Osteocyte (in vitro differentiated cells): ENCODE results near the gene SERINC3. TPM values are rescaled to one million over a fixed set of nuclear protein-coding genes. Genes with fewer than 3 reads are reported as not detected.
"Not testable (repeated sequence)": the region's sequence is repeated elsewhere in the genome, so short reads cannot be mapped to it uniquely, and the experiment has no call there.

Experiments used
- DNase-seq: peaks from one replicate; pipeline ENCODE4 v3.0.0; 2021; ENCODE audit warnings: mixed read lengths; ENCODE audit not compliant: unreplicated experiment; ENCODE audit errors: extremely low spot score
- H3K27ac Mint-ChIP-seq: one replicate; pipeline ENCODE4 v1.8.0; 2021; ENCODE audit warnings: mild to moderate bottlenecking, mixed read lengths; ENCODE audit not compliant: unreplicated experiment
- H3K27me3 Mint-ChIP-seq: one replicate; pipeline ENCODE4 v1.8.0; 2021; ENCODE audit warnings: mixed read lengths; ENCODE audit not compliant: unreplicated experiment
- H3K36me3 Mint-ChIP-seq: one replicate; pipeline ENCODE4 v1.8.0; 2021; ENCODE audit warnings: mixed read lengths; ENCODE audit not compliant: unreplicated experiment
- H3K4me1 Mint-ChIP-seq: one replicate; pipeline ENCODE4 v1.8.0; 2021; ENCODE audit warnings: mixed read lengths; ENCODE audit not compliant: unreplicated experiment
- H3K4me3 Mint-ChIP-seq: one replicate; pipeline ENCODE4 v1.8.0; 2021; ENCODE audit warnings: mild to moderate bottlenecking, moderate library complexity, mixed read lengths; ENCODE audit not compliant: unreplicated experiment
- H3K9me3 Mint-ChIP-seq: one replicate; pipeline ENCODE4 v1.8.0; 2021; ENCODE audit warnings: mixed read lengths; ENCODE audit not compliant: unreplicated experiment
- CTCF ChIP-seq: fragments of 200-600 bp; sonication (generic); IDR thresholded peaks from 2 replicates; pipeline ENCODE4 v1.5.0; 2021; ENCODE audit warnings: antibody characterized with exemption, mild to moderate bottlenecking, moderate library complexity
- total RNA-seq: library from RNA; stranded (reverse); gene quantifications from 2 replicates; pipeline ENCODE4 v1.2.1, GENCODE V29; 2021

Gene SERINC3
- total RNA-seq, 1 donor from 2014 or later, result 121 TPM

- Mint-ChIP-seq H3K27ac (no peak overlapping the region), H3K27me3 (no peaks in the 10 kb centered on the region), H3K9me3 (no peaks in the 10 kb centered on the region), H3K4me3 (no peak overlapping the region), H3K36me3 (no peaks in the 10 kb centered on the region), H3K4me1 (peaks cover 16% of the 10 kb centered on the region)
- no peak for DNase-seq
- TF ChIP-seq CTCF, result no peak
Measured at GRCh38 chr20:44566018-44566417, 44.1 kb upstream of the SERINC3 start.

DNA sequence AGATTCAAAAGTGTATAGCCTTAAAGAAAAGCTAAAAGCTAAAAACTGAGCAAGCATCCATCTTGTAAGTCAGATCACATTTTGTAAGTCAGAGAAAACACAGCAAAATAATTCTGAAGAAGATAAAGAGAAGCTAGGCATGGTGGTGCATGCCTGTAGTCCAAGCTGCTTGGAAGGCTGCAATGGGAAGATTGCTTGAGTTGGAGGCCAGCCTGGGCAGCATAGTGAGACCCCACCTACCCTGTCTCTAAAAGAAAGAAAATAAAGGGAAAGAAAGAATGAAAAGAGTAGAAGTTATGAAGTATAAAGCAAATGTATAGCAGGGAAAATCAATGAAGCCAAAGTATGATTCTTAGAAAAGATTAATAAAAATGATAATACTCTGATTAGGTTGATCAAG, 40.0 kb upstream of the SERINC3 start:
- TF ChIP-seq CTCF, result no peak
- H3K4me1 Mint-ChIP-seq, result peaks cover 16% of the 10 kb centered on the region
- H3K4me3 Mint-ChIP-seq, result no peak overlapping the region
- no peaks in the 10 kb centered on the region for H3K27me3 Mint-ChIP-seq
- no peaks in the 10 kb centered on the region for H3K9me3 Mint-ChIP-seq
- no peak for DNase-seq
- no peak overlapping the region for H3K27ac Mint-ChIP-seq
- no peaks in the 10 kb centered on the region for H3K36me3 Mint-ChIP-seq

- not testable (repeated sequence) for H3K27ac Mint-ChIP-seq, H3K36me3 Mint-ChIP-seq, H3K4me3 Mint-ChIP-seq, H3K27me3 Mint-ChIP-seq, DNase-seq, H3K9me3 Mint-ChIP-seq
- H3K4me1 Mint-ChIP-seq, result peaks cover 16% of the 10 kb centered on the region
Measured at GRCh38 chr20:44560818-44561217, 38.9 kb upstream of the SERINC3 start.

DNA sequence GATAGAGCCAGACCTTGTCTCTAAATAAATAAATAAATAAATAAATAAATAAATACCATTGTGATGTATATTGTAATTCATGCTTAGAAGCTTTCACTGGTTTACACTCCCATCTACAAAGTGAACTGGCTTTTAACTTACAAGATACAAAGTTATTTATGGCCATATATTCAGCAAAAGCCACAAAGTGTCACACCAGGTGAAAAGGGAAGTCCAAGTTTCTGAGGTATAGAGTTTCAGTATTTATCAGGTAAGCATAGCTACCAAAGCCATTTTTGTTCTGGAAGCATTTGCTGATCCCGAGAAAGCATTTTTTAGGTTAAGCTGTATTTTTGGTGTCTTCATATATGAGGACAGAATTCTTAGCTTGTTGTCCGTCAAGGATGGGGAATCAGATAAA, 38.4 kb upstream of the SERINC3 start:
- Mint-ChIP-seq H3K27ac (no peak overlapping the region), H3K9me3 (no peaks in the 10 kb centered on the region), H3K36me3 (no peaks in the 10 kb centered on the region), H3K4me3 (no peak overlapping the region), H3K4me1 (peaks cover 16% of the 10 kb centered on the region), H3K27me3 (no peaks in the 10 kb centered on the region)
- no peak for TF ChIP-seq CTCF
- DNase-seq, result no peak

DNA sequence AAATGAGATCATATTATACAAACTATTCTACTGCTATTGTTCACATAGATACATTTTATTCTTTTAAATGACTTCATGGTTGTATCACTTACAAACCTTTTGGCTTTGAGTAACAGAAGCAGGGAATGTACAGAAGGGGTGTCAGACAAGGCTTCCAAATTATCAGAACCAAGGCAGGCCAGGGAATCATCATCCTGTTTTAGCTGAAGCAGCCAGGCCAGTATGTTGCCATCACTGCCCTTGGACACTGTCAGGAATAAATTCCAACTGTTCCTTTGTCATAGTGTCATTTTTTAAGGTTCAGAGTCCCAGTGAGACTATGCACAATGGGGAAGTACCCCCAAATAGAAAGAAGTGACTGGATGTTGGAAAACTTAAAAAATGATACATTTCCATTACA, 37.4 kb upstream of the SERINC3 start:
- DNase-seq, result no peak
- Mint-ChIP-seq H3K36me3 (no peaks in the 10 kb centered on the region), H3K9me3 (no peaks in the 10 kb centered on the region), H3K27me3 (no peaks in the 10 kb centered on the region), H3K4me1 (peaks cover 16% of the 10 kb centered on the region), H3K27ac (no peak overlapping the region), H3K4me3 (no peak overlapping the region)
- TF ChIP-seq CTCF, result no peak
